Measurements from ENCODE around the gene ALCAM.
"Not testable (repeated sequence)": the region's sequence is repeated elsewhere in the genome, so short reads cannot be mapped to it uniquely, and the experiment has no call there.

Gene ALCAM

GRCh38 chr3:105584003-105584790 lies 217.5 kb downstream of the ALCAM start:
- no peak for DNase-seq (ENCODE audit: low read depth in 2 of 2)

DNA sequence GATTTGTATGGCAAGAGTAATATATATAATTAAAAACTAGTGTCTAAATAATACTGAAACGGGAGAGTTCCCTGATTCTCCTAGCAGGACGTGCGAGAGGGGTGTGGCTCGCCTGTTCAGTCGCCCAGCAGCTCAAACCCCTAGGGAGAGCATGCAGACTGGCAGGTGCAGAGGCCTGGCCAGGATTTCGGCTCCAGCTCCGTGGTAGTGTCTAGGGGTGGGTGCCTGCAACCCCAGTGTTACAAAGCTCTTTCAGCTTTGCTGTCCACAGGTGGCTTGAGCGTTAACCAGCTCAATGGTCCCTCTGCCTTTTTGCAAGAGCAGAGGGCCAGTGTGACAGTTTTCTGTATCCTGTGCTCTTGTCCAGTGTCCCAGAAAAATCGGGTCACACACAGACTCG lies 226.6 kb downstream of the ALCAM start:
- DNase-seq (ENCODE audit: low read depth in 2 of 2) = no peak

- no peak for DNase-seq (ENCODE audit: low read depth in 2 of 2)
Measured at GRCh38 chr3:105594219-105594618, 227.5 kb downstream of the ALCAM start.

DNA sequence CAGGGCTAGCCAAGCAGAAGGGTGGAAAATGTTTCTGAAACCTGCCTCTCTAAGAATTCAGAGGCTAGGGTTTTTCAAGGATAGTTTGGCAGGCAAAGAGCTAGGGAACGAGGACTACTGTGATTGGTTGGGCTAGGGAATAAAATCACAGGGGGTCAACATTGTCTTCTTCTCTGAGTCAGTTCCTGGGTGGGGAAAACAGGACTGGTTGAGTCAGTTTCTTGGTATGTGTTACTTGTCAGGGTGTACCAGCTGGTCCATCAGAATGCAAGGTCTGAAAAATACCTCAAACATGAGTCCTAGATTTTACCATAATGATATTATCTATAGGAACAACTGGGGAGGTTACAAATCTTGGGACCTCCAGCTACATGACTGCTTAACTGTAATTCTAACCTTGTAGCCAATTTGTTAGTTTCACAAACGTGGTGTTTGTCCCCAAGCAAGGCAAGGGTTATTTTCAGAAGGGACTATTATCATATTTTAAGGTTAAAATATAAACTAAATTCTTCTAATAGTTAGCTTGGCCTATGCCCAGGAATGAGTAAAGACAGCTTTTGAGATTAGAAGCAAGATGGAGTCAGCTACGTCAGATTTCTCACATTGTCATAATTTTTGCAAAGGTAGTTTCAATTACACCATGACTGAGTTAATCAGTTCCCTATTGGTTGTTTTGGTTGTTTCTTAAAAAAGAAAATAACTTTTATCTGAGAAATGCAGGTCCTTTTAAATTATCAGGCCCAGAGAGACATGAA lies 231.5 kb downstream of the ALCAM start:
- no peak for DNase-seq (ENCODE audit: low read depth in 2 of 2)

DNA sequence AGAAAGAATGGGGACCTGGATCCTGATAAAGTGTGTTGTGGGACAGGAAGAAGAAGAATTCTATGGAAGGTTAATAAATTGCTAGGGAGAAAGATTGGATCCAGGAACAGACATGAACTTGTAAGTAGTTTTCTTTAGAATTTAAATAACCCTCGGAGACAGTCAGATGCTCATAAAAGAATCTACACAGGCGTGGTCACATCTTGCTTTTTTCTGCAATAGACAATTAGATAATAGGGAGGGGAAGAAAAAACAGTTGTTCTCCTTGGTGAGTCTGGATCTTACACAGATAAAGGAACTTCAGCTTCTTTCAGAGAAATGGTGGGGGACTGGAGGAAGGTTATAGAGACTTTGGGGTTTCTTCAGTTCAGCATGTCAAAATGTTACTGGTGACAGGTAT lies 232.6 kb downstream of the ALCAM start:
- no peak for DNase-seq (ENCODE audit: low read depth in 2 of 2)

DNA sequence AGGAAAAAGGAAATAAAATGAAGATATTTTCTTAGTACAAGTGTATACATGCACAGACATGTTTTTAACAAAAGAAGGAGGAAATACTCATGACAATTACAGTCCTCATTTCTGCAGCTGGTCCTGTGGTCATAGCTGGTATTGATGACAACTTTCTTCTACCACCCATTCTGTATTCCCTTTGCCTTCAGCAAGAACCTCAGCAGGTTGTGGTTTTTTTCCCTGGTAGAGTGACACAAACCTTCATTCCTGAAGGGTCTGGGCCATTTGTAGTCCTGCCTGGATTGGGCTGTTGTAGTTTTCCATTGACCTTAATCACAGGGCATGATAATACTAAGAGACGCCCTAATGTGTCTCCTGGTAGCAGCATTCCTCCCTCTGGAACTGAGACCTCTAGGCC lies 235.0 kb downstream of the ALCAM start:
- DNase-seq (ENCODE audit: low read depth in 2 of 2) = not testable (repeated sequence)

DNA sequence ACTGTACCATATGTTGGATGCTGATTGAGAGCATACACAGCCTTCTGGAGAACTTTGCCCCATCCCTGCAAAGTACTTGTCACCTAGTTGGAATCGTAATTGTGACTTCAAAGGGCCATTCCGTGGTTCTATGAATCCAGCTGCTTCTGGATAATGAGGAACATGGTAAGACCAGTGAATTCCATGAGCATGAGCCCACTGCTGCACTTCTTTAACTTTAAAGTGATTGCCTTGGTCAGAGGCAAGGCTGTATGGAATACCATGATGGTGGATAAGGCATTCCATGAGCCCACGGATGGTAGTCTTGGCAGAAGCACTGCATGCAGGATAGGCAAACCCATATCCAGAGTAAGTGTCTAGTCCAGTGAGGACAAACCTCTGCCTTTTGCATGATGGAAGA lies 235.6 kb downstream of the ALCAM start:
- DNase-seq (ENCODE audit: low read depth in 2 of 2) = not testable (repeated sequence)

DNA sequence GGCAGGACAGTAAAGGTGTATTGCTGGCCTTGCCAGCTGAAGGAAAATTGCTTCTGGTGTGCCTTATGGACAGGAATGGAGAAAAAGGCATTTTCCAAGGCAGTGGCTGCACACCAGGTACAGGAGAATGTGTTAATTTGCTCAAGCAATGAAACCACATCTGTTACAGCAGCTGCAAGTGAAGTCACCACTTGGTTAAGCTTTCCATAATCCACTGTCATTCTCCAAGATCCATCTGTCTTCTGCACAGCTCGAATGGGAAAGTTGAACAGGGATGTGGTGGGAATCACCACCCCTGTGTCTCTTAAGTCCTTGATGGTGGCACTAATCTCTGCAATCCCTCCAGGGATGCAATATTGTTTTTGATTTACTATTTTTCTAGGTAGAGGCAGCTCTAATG lies 236.8 kb downstream of the ALCAM start:
- DNase-seq (ENCODE audit: low read depth in 2 of 2) = not testable (repeated sequence)

DNA sequence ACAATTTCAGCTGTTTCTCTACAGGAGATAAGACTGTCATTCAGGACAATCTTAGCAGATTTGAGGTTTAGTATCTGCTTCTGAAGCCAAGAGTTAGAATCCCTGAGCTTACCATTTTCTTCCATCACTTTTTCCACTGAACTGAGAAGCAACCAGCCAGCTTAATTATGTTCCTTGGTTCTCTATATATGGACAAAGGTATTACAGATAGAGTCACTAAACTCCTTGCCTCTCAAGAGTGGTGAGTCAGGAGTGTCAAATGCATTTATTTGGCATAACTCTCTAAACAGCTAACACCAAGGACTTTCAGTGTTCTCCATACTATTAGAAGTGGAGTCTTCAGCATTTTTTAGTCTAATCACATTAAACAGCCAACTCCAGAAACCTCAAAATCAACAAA lies 239.3 kb downstream of the ALCAM start:
- DNase-seq (ENCODE audit: low read depth in 2 of 2) = no peak

DNA sequence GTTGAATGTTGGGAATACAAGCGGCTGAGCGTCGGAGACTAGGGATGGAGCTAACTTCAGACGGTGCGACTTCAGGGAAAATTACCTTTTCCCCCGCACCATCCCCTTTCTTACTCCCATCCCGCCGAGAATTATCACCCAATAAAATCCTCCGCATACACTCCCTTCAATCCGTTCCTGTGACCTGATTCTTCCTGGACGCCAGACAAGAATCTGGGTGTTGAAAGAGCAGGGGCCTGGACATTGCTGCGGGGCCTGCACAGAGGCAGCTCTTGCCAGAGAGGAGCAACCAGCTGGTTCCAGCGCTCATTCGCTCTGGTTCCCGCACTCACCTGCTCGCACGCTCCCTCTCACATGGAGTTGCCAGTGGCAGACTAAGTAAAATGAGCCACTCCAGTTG lies 241.9 kb downstream of the ALCAM start:
- no peak for DNase-seq (ENCODE audit: low read depth in 2 of 2)

DNA sequence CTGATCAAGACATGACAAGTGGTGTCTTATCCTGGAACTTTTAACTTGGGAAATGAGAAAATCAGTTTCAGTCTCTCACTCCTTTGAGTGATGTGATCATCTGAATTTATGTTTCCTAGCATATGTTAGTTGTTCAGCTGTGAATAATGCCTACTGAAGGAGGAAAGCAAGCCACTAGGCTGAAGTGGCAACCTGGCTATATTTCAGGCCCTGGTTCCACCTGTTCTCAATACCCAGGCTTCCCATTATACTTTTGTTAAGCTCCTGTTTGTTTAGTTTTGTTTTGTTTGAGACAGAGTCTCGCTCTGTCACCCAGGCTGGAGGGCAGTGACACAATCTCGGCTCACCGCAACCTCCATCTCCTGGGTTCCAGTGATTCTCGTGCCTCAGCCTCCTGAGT lies 243.8 kb downstream of the ALCAM start:
- no peak for DNase-seq (ENCODE audit: low read depth in 2 of 2)

- no peak for DNase-seq (ENCODE audit: low read depth in 2 of 2)
Measured at GRCh38 chr3:105611304-105612192, 244.8 kb downstream of the ALCAM start.

DNA sequence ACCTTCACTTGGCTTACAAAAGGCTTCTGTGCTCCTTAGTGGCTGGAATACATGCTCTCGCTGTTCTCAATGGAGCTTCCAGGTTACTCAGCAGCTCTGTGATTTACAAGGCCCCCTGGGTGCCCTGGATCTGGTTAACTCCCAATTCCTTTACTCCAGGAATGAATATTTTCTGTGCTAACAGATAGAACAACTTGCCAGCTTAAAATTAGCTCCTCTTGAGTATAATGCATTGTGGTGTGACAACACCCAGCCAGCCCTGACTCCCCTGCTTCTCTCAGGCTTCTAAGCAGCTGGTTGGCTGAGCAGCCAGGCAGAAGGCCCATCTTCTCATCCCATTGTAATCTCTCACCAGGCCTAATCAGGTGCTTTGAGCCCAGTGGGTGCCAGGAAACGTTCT lies 246.4 kb downstream of the ALCAM start:
- DNase-seq (ENCODE audit: low read depth in 2 of 2) = no peak

DNA sequence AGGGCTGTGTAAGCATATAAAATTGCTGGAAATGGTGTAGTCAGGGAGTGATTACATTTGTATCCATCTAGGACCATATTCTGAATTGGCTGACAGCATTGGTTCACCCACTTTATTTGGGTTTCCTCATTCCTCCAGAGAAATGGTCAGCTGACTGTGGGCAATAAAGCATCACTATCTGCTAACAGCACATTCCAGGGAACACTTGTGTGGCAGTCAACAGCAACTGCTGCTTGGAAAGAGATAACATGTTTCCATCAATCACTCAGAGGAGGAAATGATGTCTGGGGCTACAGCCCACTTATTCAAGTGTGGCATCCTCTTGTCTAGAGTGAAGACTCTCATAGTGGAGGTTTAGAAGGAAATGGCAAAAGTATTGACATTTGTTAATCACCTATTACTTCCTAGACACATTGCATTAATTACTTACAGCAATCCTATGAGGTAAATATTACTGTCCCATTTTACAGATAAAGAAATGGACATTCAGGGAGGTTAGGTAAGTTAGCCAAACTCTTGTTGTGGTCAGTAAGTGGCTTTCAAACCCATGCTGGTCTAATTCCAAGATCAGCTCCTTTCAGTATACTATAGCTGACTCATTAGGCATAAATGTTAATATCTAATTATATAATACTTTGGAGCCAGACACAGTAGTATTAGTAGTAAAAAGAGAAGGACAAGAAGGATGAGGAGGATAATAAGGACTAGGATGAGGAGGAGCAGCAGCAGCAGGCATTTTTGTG lies 247.8 kb downstream of the ALCAM start:
- no peak for DNase-seq (ENCODE audit: low read depth in 2 of 2)

- no peak for DNase-seq (ENCODE audit: low read depth in 2 of 2)
Measured at GRCh38 chr3:105615814-105616213, 249.1 kb downstream of the ALCAM start.

DNA sequence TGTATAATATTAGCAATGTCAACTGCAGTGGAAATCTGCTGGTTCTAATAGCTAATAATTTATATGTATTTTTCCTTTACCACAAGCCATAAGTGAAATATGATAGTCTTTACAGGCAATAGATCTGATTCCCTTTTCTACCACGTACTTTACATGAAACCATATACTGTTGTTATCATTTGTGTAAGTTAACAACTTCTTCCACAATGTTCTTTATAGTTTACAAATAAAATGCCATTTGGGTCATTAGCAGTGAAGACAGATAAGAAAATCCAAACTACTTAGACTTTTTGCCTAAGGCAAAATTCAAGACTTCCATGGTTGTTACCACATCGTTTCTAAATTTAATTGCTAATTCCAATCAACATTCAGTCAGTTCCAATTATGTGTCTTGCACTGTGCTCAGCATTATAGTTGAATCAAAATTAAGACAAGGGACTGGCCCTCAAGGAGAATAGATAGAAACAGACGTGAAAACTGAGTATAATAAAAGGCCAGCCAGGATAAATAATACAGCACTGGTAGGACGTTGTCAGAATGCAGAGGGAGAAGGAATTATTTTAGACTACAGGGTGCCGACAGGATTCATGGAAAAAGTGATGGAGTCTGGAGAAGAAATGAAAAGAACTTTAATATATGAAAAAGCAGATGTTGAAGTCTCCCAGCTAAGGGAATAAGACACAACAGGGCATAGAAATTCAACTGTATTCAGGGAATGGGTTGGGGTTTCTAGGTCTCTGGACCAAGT lies 249.8 kb downstream of the ALCAM start:
- DNase-seq (ENCODE audit: low read depth in 2 of 2) = no peak

- DNase-seq (ENCODE audit: low read depth in 2 of 2) = no peak
Measured at GRCh38 chr3:105618556-105618955, 251.8 kb downstream of the ALCAM start.

GRCh38 chr3:105619651-105620050 lies 252.9 kb downstream of the ALCAM start:
- no peak for DNase-seq (ENCODE audit: low read depth in 2 of 2)

- no peak for DNase-seq (ENCODE audit: low read depth in 2 of 2)
Measured at GRCh38 chr3:105620236-105620635, 253.5 kb downstream of the ALCAM start.

DNA sequence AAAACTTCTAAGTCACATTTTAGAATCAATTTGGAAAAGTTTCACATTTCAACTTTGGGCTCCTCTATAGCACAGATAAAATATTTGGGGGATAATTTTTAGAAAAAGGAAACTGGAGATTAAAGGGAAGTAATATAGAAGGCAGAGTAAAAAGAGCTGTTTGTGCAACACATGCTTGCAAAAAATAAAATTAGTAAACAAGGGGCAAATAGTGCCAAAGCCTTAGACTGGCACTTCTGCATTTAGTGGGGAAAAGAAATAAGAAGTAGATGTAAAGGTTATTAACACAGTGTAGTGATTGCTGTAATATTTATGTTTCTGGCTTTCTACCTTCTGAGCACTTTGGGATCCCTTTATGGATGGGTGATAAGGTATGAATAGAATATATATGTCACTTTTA lies 255.5 kb downstream of the ALCAM start:
- no peak for DNase-seq (ENCODE audit: low read depth in 2 of 2)
